Thoracic aorta (tissue), 2 donors: ENCODE measurements around the gene TBX4. TPM values are rescaled to one million over a fixed set of nuclear protein-coding genes. Genes with fewer than 3 reads are reported as not detected.

Experiments used
- ATAC-seq: fragments of 150-250 bp; one replicate; pipeline ENCODE4 v1.8.0; 2017; ENCODE audit warnings: low read depth; ENCODE audit not compliant: insufficient number of reproducible peaks, low FRiP score
- DNase-seq: peaks from one replicate; pipeline ENCODE4 v3.0.0-alpha.2; 2020; ENCODE audit warnings: low spot score
- H3K27ac ChIP-seq, 2 donors: fragments of 200-600 bp; sonication (generic); 1 replicate in 1 of 2; 2 replicates in 1 of 2; pipeline ENCODE4 v1.5.1; 2016; ENCODE audit warnings: mild to moderate bottlenecking in 2 of 2, moderate library complexity in 2 of 2
- H3K27me3 ChIP-seq: fragments of 200-600 bp; sonication (generic); replicated peaks from 2 replicates; pipeline ENCODE4 v1.6.0; 2016; ENCODE audit warnings: mild to moderate bottlenecking; ENCODE audit not compliant: insufficient read depth
- H3K36me3 ChIP-seq: fragments of 200-600 bp; sonication (generic); one replicate; pipeline ENCODE4 v1.5.1; 2016
- H3K4me1 ChIP-seq, 2 donors: fragments of 200-600 bp; sonication (generic); 1 replicate in 1 of 2; 2 replicates in 1 of 2; pipeline versions ENCODE4 v1.5.1 to v1.6.0; 2016; ENCODE audit warnings: low read depth in 2 of 2, mild to moderate bottlenecking in 1 of 2; ENCODE audit not compliant: control insufficient read depth in 1 of 2
- H3K4me3 ChIP-seq: fragments of 200-600 bp; sonication (generic); 2 replicates; pipeline ENCODE4 v1.5.1; 2016; ENCODE audit warnings: mild to moderate bottlenecking
- H3K9me3 ChIP-seq: fragments of 200-600 bp; sonication (generic); 2 replicates; pipeline ENCODE4 v1.5.1; 2016
- CTCF ChIP-seq: fragments of 200-600 bp; sonication (generic); IDR thresholded peaks from one replicate; pipeline ENCODE4 v1.5.1; 2019; ENCODE audit warnings: antibody characterized with exemption
- total RNA-seq, 2 donors: library from RNA; depleted of rRNA; stranded (reverse); fragments of >200 nt; gene quantifications; one replicate each; pipeline versions ENCODE4 v1.1.0 to v1.2.3, GENCODE V29; 2016

TBX4 gene
- total RNA-seq, 2 donors from 2014 or later, result not detected

GRCh38 chr17:61462719-61463315 lies 10.6 kb downstream of the TBX4 start:
- H3K9me3 ChIP-seq, result no peaks in the 10 kb centered on the region
- H3K36me3 ChIP-seq, result no peaks in the 10 kb centered on the region
- TF ChIP-seq CTCF, result no peak
- H3K4me1 ChIP-seq, result peaks cover 0 to 2% of the 10 kb centered on the region in 2 donors
- H3K27ac ChIP-seq, result no peak overlapping the region
- ATAC-seq (no peak), DNase-seq (no peak)
- peaks cover 11% of the 10 kb centered on the region for H3K27me3 ChIP-seq
- no peak overlapping the region for H3K4me3 ChIP-seq

- TF ChIP-seq CTCF, result no peak
- H3K9me3 ChIP-seq, result no peaks in the 10 kb centered on the region
- no peak overlapping the region for H3K27ac ChIP-seq
- peaks cover 10% of the 10 kb centered on the region for H3K27me3 ChIP-seq
- H3K4me3 ChIP-seq, result no peak overlapping the region
- H3K36me3 ChIP-seq, result no peaks in the 10 kb centered on the region
- DNase-seq (no peak), ATAC-seq (no peak)
- H3K4me1 ChIP-seq, result no peaks in the 10 kb centered on the region
Measured at GRCh38 chr17:61463316-61464129, 11.3 kb downstream of the TBX4 start.

GRCh38 chr17:61464130-61464842 lies 12.1 kb downstream of the TBX4 start:
- Histone ChIP-seq H3K9me3 (no peaks in the 10 kb centered on the region), H3K36me3 (no peaks in the 10 kb centered on the region), H3K27me3 (peaks cover 2% of the 10 kb centered on the region), H3K4me1 (no peaks in the 10 kb centered on the region), H3K27ac (no peak overlapping the region), H3K4me3 (no peak overlapping the region)
- TF ChIP-seq CTCF, result no peak
- DNase-seq (no peak), ATAC-seq (no peak)

- H3K27ac ChIP-seq, result no peak overlapping the region
- no peak overlapping the region for H3K4me3 ChIP-seq
- H3K4me1 ChIP-seq, result no peaks in the 10 kb centered on the region
- no peaks in the 10 kb centered on the region for H3K27me3 ChIP-seq
- no peaks in the 10 kb centered on the region for H3K36me3 ChIP-seq
- DNase-seq (no peak), ATAC-seq (no peak)
- TF ChIP-seq CTCF, result no peak
- H3K9me3 ChIP-seq, result no peaks in the 10 kb centered on the region
Measured at GRCh38 chr17:61464843-61465180, 12.6 kb downstream of the TBX4 start.

GRCh38 chr17:61465550-61466237 lies 13.5 kb downstream of the TBX4 start:
- Histone ChIP-seq H3K36me3 (no peaks in the 10 kb centered on the region), H3K4me1 (no peaks in the 10 kb centered on the region), H3K27ac (no peak overlapping the region), H3K9me3 (no peaks in the 10 kb centered on the region), H3K4me3 (no peak overlapping the region), H3K27me3 (no peaks in the 10 kb centered on the region)
- DNase-seq (no peak), ATAC-seq (no peak)
- TF ChIP-seq CTCF, result no peak
